NCI-H2171 (cell line): ENCODE measurements around the gene MASP2.
"Not testable (repeated sequence)": the region's sequence is repeated elsewhere in the genome, so short reads cannot be mapped to it uniquely, and the experiment has no call there.

Experiments
- DNase-seq: peaks from one replicate; lab custom pipeline; 2025; lab: John Stamatoyannopoulos, UW

The MASP2 gene

DNA sequence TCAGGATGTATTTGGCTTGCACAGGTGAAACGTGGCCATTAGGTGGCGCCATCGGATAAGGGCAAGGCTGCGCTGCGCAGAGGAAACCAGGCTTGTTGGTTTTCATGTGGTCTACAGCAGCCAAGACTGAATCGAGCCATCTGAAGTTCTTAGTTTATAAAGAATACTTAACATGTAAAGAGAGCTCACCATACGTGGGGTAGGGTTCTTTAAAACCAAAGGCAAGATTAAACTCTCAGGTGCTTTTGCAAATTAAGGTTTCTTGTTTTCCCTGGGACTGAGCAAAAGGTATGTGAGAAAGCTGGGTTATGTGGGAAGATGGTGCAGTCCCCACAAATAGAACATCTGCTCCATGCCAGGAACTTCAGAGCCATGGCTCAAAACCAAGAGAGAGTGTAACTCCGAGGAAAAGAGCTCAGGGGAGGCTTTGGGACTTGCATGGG is 9.3 kb downstream of the MASP2 start:
- DNase-seq, result peak; percentile 79

DNA sequence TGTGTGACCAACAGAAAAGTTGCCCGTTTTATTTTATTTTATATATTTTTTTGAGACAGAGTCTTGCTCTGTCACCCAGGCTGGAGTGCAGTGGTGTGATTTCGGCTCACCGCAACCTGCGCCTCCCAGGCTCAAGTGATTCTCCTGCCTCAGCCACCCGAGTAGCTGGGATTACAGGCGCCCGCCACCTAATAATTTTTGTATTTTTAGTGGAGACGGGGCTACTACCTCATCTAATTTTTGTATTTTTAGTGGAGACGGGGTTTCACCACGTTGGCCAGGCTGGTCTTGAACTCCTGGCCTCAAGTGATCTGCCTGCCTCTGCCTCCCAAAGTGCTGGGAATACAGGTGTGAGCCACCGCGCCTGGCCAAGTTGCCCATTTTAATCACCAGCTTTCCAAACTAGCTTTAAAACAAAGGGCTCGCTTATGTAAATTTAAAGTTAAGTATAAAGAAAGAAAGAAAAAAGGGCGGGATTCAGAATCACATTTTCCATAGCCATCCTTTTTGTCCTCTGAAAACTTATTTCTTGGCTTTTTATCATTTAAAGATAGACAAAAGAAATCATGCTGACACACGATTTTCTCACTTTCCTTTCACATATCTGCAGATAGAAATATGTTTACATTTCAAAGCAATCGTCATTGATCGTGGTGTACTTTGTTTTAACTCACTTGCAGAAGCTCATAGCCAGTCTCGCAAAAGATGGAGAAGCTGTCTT is 9.9 kb downstream of the MASP2 start:
- DNase-seq, result not testable (repeated sequence)

GRCh38 chr1:11031624-11032262 is 15.3 kb downstream of the MASP2 start:
- DNase-seq, result no peak

- no peak for DNase-seq
These were observed 16.2 kb downstream of the MASP2 start for GRCh38 chr1:11030865-11031264.

DNA sequence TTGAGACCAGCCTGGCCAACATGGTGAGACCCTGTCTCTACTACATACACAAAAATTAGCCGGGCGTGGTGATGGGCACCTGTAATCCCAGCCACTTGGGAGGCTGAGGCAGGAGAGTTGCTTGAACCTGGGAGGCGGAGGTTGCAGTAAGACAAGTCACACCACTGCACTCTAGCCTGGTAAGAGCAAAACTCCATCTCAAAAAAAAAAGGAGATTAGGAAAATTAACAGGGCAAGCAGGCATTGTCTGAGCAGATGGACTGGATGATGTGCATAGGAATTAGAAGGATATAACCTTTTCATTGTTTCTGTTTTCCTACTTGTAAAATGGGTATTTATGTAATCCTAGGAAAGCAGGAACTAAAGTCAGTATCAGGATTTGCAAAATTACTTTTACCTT is 19.0 kb downstream of the MASP2 start:
- DNase-seq, result no peak

DNA sequence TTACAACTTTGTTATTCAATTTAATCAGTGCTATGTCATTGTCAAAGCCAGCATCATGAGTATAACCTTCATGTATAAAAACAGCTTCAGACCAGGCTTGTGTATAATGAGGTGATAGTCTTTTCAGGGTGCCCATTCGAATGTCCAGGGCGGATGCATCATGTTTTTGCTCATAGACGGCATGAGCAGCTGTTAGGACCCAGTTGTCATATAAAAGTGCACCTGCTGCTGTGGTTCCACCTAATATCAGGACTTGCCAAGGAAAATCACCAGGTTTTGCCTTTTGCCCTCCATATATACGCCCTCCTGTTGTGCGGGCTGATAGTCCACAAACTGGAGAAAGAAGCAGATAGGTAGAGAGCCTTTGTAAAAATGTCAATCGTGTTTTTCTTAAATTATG is 19.7 kb downstream of the MASP2 start:
- no peak for DNase-seq

DNA sequence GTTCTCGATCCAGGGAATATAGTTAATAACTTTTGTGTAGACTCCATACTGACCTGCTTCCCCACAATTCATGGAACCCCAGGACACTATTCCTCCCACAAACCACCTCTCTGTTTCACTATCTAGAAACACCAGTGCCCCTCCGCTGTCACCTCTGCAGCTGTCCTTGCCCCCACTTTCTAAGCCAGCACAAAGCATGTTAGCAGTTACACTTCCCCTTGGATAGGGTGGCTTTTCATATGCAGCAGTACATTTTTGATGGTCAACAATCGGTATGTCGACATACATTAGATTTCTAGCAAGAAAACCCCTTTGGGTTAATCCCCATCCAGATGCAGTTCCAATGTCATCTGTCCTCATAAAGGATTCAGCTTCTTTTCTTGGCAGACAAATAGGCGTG is 20.1 kb downstream of the MASP2 start:
- no peak for DNase-seq

- no peak for DNase-seq
These were observed 21.0 kb downstream of the MASP2 start for GRCh38 chr1:11026052-11026451.

GRCh38 chr1:11025618-11026017 is 21.4 kb downstream of the MASP2 start:
- no peak for DNase-seq

DNA sequence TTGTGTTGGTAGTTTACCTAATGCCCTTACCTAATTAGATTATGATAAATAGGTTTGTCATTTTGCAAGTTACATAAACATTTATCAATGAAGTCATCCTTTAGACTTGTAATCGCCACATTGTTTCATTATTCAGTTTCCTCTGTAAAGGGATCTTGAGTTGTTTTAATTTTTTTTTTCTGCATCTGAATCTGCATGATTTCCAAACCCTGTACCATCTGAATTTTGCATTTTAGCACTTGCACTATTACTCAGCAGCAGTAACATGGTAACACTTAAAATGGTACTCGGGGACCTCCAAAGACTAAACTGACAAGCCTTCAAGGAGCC is 22.2 kb downstream of the MASP2 start:
- DNase-seq, result no peak

- DNase-seq, result no peak
These were observed 22.7 kb downstream of the MASP2 start for GRCh38 chr1:11024154-11024873.

DNA sequence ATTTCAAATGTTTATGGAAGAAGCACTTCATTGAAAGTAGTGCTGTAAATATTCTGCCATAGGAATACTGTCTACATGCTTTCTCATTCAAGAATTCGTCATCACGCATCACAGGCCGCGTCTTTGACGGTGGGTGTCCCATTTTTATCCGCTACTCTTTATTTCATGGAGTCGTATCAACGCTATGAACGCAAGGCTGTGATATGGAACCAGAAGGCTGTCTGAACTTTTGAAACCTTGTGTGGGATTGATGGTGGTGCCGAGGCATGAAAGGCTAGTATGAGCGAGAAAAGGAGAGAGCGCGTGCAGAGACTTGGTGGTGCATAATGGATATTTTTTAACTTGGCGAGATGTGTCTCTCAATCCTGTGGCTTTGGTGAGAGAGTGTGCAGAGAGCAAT is 23.8 kb downstream of the MASP2 start:
- DNase-seq, result no peak

DNA sequence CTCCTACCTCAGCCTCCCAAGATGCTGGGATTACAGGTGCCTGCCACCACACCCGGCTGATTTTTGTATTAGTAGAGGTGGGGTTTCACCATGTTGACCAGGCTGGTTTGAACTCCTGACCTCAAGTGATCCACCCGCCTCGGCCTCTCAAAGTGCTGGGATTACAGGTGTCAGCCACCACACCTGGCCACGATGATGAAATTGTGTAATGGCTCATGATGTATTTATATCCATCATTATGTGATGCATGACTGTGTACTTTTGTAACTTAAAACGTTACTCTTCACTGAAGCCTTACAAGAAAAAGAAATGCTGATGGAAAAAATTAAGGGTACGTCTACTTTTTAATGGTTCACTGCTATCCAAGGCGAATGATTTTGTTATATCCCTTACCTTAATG is 27.1 kb downstream of the MASP2 start:
- no peak for DNase-seq

GRCh38 chr1:11019358-11019757 is 27.7 kb downstream of the MASP2 start:
- DNase-seq, result not testable (repeated sequence)

DNA sequence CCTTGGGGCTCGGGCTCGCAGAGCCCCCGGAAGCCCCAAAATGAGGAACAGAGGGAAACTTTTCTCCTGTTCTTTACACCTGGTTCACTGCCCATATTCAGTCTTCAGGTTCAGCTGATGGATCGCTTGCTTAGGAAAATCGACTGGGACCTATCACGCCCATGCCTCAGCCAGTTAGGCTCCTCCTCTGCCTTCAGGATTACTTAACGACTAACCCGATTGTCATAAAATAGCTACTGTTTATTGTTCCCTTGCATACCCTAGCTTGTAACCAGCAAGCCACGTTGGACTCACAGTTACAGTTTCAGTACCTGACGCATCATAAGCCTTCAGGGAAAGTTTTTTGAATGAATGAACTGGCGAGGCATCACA is 33.9 kb downstream of the MASP2 start:
- no peak for DNase-seq

- DNase-seq, result peak; percentile 91
These were observed 34.5 kb downstream of the MASP2 start, which contains the start of gene TARDBP for GRCh38 chr1:11012260-11013159. TSS of gene TARDBP (plus strand) at chr1:11012654. CDS start at chr1:11013728, 1,074 bp downstream.

- DNase-seq, result no peak
These were observed 46.5 kb downstream of the MASP2 start for GRCh38 chr1:11000526-11000925.

GRCh38 chr1:10996100-10996499 is 50.9 kb downstream of the MASP2 start:
- DNase-seq, result no peak

DNA sequence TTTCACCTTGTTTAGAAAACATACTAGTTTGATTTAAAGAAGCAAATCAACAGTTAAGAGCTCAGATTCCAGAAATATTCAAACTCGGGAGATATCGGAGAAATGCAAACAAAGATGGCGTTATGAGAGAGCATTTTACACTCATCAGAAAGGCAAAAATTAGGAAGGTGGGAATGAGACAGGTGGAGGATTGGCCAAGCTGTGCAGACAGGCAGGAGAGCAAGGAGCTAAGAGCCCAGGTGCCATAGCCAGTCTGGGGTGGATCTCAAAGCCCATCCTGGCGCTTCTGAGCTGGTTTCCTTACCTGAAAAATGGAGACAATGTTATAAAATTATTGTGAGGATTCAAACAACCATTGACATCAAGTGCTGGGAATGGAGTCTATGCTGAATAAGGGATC is 54.2 kb downstream of the MASP2 start:
- no peak for DNase-seq

GRCh38 chr1:10992004-10992403 is 55.0 kb downstream of the MASP2 start:
- not testable (repeated sequence) for DNase-seq

GRCh38 chr1:10990828-10991227 is 56.2 kb downstream of the MASP2 start:
- DNase-seq, result no peak

- not testable (repeated sequence) for DNase-seq
These were observed 57.0 kb downstream of the MASP2 start for GRCh38 chr1:10989920-10990516.
